ENCODE measurements around the gene PM20D2. TPM values are rescaled to one million over a fixed set of nuclear protein-coding genes. Genes with fewer than 3 reads are reported as not detected.

PM20D2 gene
- total RNA-seq, 2 experiments from 2014 or later: 27.5 to 28.1 TPM

DNA sequence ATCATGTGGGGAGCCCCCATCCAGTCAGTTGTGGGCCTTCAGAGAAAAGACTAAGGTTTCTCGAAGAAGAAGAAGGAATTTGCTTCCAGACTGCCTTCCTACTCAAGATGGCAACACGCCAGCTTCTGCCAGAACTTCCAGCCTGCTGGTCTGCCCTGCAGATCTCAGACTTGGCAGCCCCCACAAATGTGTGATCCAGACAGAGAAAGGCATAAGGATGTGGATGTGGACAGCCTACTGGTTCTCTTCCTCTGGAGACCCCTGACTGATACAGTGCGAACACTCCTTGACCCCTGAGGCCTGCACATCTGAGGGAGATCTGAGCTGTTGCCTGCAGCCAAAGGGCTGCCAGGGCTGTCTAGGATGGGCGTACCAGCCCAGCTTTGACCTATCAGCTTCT, 62.7 kb downstream of the PM20D2 start:
- no peak for DNase-seq
- H3K9me3 Mint-ChIP-seq: no peaks in the 10 kb centered on the region
- no peak overlapping the region for H3K27ac Mint-ChIP-seq
- H3K4me3 Mint-ChIP-seq: no peak overlapping the region
- no peaks in the 10 kb centered on the region for H3K27me3 Mint-ChIP-seq
- no peaks in the 10 kb centered on the region for H3K36me3 Mint-ChIP-seq
- H3K4me1 Mint-ChIP-seq: no peaks in the 10 kb centered on the region

DNA sequence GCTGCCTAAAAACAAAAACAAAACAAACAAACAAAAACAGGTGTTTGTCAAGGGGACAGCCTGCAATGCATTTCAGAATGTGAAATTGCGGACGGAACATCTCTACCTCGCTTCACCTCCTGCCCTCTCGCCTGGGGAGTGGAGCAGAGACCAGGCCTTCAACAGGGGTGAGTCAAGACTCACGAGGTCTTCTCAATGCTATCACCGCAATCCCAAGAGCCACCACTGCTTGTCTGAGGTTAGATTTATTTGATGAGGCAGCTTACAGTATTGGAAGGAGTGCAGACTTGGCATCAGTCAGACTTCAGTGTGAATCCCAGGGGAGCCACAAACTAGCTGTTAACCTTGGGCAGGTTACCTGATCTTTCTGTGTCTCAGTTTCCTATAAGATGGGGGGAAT, 63.6 kb downstream of the PM20D2 start:
- H3K27me3 Mint-ChIP-seq: no peaks in the 10 kb centered on the region
- H3K4me3 Mint-ChIP-seq: no peak overlapping the region
- H3K4me1 Mint-ChIP-seq: no peaks in the 10 kb centered on the region
- H3K27ac Mint-ChIP-seq: no peak overlapping the region
- no peaks in the 10 kb centered on the region for H3K36me3 Mint-ChIP-seq
- no peak for DNase-seq
- no peaks in the 10 kb centered on the region for H3K9me3 Mint-ChIP-seq

DNA sequence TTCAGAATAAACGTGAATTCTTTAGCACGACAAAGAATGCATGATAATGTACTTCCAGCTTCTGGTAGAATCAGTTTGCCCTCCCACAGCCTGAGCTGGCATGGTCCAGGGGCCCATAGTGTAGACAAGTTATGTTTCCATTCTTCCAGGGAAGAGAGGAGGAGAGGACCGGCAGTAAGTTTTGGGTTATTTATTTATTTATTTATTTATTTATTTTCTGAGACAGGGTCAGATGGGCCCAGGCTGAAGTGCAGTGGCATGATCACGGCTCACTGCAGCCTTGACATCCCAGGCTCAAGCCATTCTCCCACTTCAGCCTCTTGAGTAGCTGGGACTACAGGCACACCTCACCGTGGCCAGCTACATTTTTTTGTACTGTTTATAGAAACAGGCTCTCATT, 66.6 kb downstream of the PM20D2 start:
- no peak for DNase-seq

DNA sequence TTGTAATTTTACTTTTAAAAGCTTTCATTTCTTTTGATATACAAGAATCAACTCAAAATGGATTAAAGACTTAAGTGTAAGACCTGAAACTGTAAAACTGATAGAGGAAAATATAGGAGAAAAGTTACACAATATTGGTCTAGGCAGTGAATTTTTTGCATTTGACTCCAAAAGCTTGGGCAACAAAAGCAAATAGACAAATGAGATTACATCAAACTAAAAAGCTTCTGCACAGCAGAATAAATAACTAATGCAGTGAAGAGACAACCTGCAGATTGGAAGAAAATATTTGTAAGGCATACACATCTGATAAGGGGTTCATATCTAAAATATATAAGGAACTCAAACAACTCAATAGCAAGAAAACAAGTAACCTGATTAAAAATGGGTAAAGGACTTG, 68.3 kb downstream of the PM20D2 start:
- Mint-ChIP-seq H3K27ac (no peak overlapping the region), H3K4me3 (no peak overlapping the region), H3K4me1 (peaks cover 5% of the 10 kb centered on the region), H3K9me3 (no peaks in the 10 kb centered on the region), H3K36me3 (no peaks in the 10 kb centered on the region), H3K27me3 (no peaks in the 10 kb centered on the region)
- no peak for DNase-seq

More for the DNA sequence above, 66.6 kb downstream of the PM20D2 start:
- Mint-ChIP-seq H3K4me3 (no peak overlapping the region), H3K9me3 (no peaks in the 10 kb centered on the region), H3K36me3 (no peaks in the 10 kb centered on the region), H3K27ac (no peak overlapping the region), H3K27me3 (no peaks in the 10 kb centered on the region), H3K4me1 (peaks cover under 1% of the 10 kb centered on the region)

Other genes starting within 250 kb of the PM20D2 start
- 10 to 100 TPM; 19.7 to 20.9 TPM for gene RNGTT, start 182.4 kb upstream of the PM20D2 start, total RNA-seq
- gene PNRC1, start 65.3 kb upstream of the PM20D2 start, total RNA-seq: 10 to 100 TPM; 81.3 to 84.5 TPM
- gene SRSF12, start 28.0 kb upstream of the PM20D2 start, total RNA-seq: under 1 TPM; 0.74 to 0.78 TPM
- gene GABRR1, start 71.3 kb downstream of the PM20D2 start, total RNA-seq: not detected
- under 1 TPM in 1 of 2 experiments, not detected in 1; 0.12 TPM for gene GABRR2, start 169.2 kb downstream of the PM20D2 start, total RNA-seq
- 10 to 100 TPM; 28.8 to 29.0 TPM for gene UBE2J1, start 206.7 kb downstream of the PM20D2 start, total RNA-seq

Measured in activated naive CD8-positive, alpha-beta T cell treated with anti-CD3 and anti-CD28 coated beads for 36 hours (primary cell).